ENCODE data around the gene KAT2B. TPM values are rescaled to one million over a fixed set of nuclear protein-coding genes. Genes with fewer than 3 reads are reported as not detected.
"Not testable (repeated sequence)": the region's sequence is repeated elsewhere in the genome, so short reads cannot be mapped to it uniquely, and the experiment has no call there.

Gene KAT2B
- total RNA-seq, 1 donor from 2014 or later: 94.3 TPM

- intact Hi-C loops (cut with micrococcal nuclease): no loop called here
- no peaks in the 10 kb centered on the region for H3K36me3 ChIP-seq
- no peak overlapping the region for H3K4me3 ChIP-seq
- no peaks in the 10 kb centered on the region for H3K4me1 ChIP-seq
- H3K27me3 ChIP-seq (ENCODE audit: low read depth): no peaks in the 10 kb centered on the region
- DNase-seq: no peak
- TF ChIP-seq, protein P1, sequence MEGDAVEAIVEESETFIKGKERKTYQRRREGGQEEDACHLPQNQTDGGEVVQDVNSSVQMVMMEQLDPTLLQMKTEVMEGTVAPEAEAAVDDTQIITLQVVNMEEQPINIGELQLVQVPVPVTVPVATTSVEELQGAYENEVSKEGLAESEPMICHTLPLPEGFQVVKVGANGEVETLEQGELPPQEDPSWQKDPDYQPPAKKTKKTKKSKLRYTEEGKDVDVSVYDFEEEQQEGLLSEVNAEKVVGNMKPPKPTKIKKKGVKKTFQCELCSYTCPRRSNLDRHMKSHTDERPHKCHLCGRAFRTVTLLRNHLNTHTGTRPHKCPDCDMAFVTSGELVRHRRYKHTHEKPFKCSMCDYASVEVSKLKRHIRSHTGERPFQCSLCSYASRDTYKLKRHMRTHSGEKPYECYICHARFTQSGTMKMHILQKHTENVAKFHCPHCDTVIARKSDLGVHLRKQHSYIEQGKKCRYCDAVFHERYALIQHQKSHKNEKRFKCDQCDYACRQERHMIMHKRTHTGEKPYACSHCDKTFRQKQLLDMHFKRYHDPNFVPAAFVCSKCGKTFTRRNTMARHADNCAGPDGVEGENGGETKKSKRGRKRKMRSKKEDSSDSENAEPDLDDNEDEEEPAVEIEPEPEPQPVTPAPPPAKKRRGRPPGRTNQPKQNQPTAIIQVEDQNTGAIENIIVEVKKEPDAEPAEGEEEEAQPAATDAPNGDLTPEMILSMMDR (IDR thresholded peaks at IDR 0.05; ENCODE audit: borderline replicate concordance): no peak
- no peaks in the 10 kb centered on the region for H3K9me3 ChIP-seq (replicated peaks)
- H3K27ac ChIP-seq (replicated peaks): no peak overlapping the region
Observed at GRCh38 chr3:20008646-20009045, 31.6 kb upstream of the KAT2B start.

DNA sequence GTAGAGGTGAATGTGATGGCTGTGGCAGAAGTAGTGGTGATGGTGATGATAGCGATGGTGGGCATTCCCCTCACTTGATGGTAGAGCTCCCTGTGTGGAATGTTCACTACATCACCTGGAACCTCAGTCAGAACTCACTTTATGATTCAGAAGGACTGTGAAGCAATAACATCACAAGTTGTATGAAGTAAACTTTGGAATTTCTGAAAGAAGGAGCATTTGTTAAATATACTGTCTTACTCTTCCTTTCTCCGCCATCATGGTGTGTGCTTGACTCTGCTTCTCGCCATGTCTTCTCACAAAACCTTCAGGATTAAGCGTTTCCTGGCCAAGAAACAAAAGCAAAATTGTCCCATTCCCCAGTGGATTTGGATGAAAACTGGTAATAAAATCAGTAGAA lies 28.1 kb upstream of the KAT2B start, which contains the start of gene PP2D1:
Gene PP2D1 (minus strand): TSS at position 101 of the 400 bp plus-strand sequence. CDS start 192 bp downstream, outside the sequence.
- TF ChIP-seq, protein P1 (IDR thresholded peaks at IDR 0.05; ENCODE audit: borderline replicate concordance): no peak
- H3K27me3 ChIP-seq (ENCODE audit: low read depth): no peaks in the 10 kb centered on the region

GRCh38 chr3:20013396-20013795 lies 26.9 kb upstream of the KAT2B start:
- no peaks in the 10 kb centered on the region for H3K4me1 ChIP-seq
- no peak overlapping the region for H3K4me3 ChIP-seq
- intact Hi-C loops (cut with micrococcal nuclease): no loop called here
- TF ChIP-seq, protein P1 (IDR thresholded peaks at IDR 0.05; ENCODE audit: borderline replicate concordance): no peak
- no peaks in the 10 kb centered on the region for H3K36me3 ChIP-seq
- no peaks in the 10 kb centered on the region for H3K9me3 ChIP-seq (replicated peaks)
- H3K27me3 ChIP-seq (ENCODE audit: low read depth): no peaks in the 10 kb centered on the region
- DNase-seq: no peak
- no peak overlapping the region for H3K27ac ChIP-seq (replicated peaks)

More for the DNA sequence above, 28.1 kb upstream of the KAT2B start, which contains the start of gene PP2D1:
- no peak for DNase-seq
- no peaks in the 10 kb centered on the region for H3K36me3 ChIP-seq
- H3K27ac ChIP-seq (replicated peaks): no peak within 1 kb of the TSS
- no peak within 1 kb of the TSS for H3K4me3 ChIP-seq
- intact Hi-C loops (cut with micrococcal nuclease): no loop called here
- H3K4me1 ChIP-seq: no peaks in the 10 kb centered on the region
- no peaks in the 10 kb centered on the region for H3K9me3 ChIP-seq (replicated peaks)

GRCh38 chr3:20015525-20015924 lies 24.7 kb upstream of the KAT2B start:
- DNase-seq: no peak
- Histone ChIP-seq H3K27me3 (ENCODE audit: low read depth) (no peaks in the 10 kb centered on the region), H3K4me1 (no peaks in the 10 kb centered on the region), H3K36me3 (no peaks in the 10 kb centered on the region), H3K9me3 (replicated peaks) (no peaks in the 10 kb centered on the region), H3K4me3 (no peak overlapping the region), H3K27ac (replicated peaks) (no peak overlapping the region)
- TF ChIP-seq, protein P1 (IDR thresholded peaks at IDR 0.05; ENCODE audit: borderline replicate concordance): no peak
- intact Hi-C loops (cut with micrococcal nuclease): no loop called here

- H3K27ac ChIP-seq (replicated peaks); H3K27me3 ChIP-seq (ENCODE audit: low read depth); H3K36me3 ChIP-seq; H3K9me3 ChIP-seq (replicated peaks); H3K4me3 ChIP-seq; H3K4me1 ChIP-seq; intact Hi-C loops (cut with micrococcal nuclease); DNase-seq: not testable (repeated sequence)
Observed at GRCh38 chr3:20016076-20016475, 24.2 kb upstream of the KAT2B start.

DNA sequence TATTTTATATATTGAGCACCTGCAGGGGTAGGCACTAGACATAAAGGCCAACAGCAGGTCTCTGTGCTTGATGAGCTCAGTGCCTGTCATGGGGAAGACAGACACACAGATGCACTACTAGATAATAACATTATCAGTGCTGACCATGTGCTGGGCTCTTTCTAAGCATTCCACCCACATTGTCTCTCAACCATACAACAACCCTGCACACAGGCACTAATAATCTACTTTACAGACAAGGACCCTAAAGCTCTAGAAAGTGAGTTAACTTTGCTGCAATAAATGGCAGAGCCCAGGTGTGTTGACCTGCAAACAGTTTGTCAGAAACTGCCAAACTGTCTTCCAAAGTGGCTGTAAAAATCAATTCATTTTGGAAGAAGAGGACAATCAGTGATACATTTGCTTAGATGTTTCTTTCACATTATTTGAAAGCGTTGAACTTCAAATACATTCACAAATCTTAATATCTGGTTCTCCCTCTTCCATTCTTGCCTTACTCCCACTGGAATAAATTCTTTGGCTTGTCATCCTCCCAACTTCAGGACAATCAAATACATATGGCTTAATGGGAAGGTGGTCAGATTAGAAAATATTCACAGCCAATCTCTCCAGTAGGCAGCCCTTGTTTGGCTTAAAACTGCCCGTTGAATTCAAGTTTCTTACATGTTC lies 17.2 kb upstream of the KAT2B start:
- Histone ChIP-seq H3K27ac (replicated peaks) (peak overlapping the region; percentile 73), H3K4me3 (no peak overlapping the region), H3K27me3 (ENCODE audit: low read depth) (no peaks in the 10 kb centered on the region), H3K4me1 (peaks cover 26% of the 10 kb centered on the region), H3K9me3 (replicated peaks) (no peaks in the 10 kb centered on the region), H3K36me3 (no peaks in the 10 kb centered on the region)
- intact Hi-C loops (cut with micrococcal nuclease): loop anchor here (10.0 kb wide), 1 partner anchor 78 kb away; the partner anchor contains the start of gene RAB5A
- DNase-seq: no peak
- TF ChIP-seq, protein P1 (IDR thresholded peaks at IDR 0.05; ENCODE audit: borderline replicate concordance): no peak
